ENCODE measurements around the gene BMS1. TPM values are rescaled to one million over a fixed set of nuclear protein-coding genes. Genes with fewer than 3 reads are reported as not detected.
A peak's percentile ranks its signal among the peaks of the same experiment; 100 is the strongest.
"Not testable (repeated sequence)": the region's sequence is repeated elsewhere in the genome, so short reads cannot be mapped to it uniquely, and the experiment has no call there.

BMS1 gene
- total RNA-seq, 2 experiments from 2014 or later, result 17.5 to 18.1 TPM

DNA sequence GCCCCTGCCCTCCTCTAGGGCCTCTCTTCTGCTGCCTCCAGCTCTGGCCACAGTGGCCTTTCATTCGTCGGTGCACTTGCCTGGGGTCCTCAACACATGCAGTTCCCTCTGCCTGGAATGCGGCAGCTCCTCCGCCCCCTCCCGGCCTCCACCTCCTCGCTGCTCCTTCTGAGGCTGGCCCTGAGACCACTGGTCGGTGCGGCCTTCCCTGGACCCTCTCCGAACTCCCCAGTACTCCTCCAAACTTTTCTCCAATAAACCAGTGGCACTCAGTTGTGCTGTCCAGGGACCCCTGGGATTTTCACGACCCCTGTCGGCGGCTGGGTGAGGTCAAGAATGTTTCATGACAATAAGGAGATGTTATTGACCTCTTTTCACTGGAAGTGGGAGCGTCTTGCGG lies 53.5 kb downstream of the BMS1 start:
- ChIA-PET POLR2A (no interaction called here), CTCF (no interaction called here)
- H3K4me1 Mint-ChIP-seq (ENCODE audit: low read depth), result peaks cover 2% of the 10 kb centered on the region
- no peaks in the 10 kb centered on the region for H3K9me3 Mint-ChIP-seq (ENCODE audit: insufficient read depth)
- no peak for ATAC-seq
- H3K4me3 Mint-ChIP-seq, result no peak overlapping the region
- no peak overlapping the region for H3K27ac Mint-ChIP-seq
- peaks cover 12% of the 10 kb centered on the region for H3K36me3 Mint-ChIP-seq (ENCODE audit: low read depth)
- DNase-seq, result no peak
- H3K27me3 Mint-ChIP-seq (ENCODE audit: low read depth), result peaks cover 16% of the 10 kb centered on the region

- peak overlapping the region; percentile 45 for H3K4me3 Mint-ChIP-seq
- ChIA-PET POLR2A (no interaction called here), CTCF (no interaction called here)
- peaks cover 5% of the 10 kb centered on the region for H3K36me3 Mint-ChIP-seq (ENCODE audit: low read depth)
- no peak for DNase-seq
- no peak overlapping the region for H3K27ac Mint-ChIP-seq
- no peak for ATAC-seq
- H3K27me3 Mint-ChIP-seq (ENCODE audit: low read depth), result peaks cover 16% of the 10 kb centered on the region
- H3K4me1 Mint-ChIP-seq (ENCODE audit: low read depth), result peaks cover 2% of the 10 kb centered on the region
- H3K9me3 Mint-ChIP-seq (ENCODE audit: insufficient read depth), result no peaks in the 10 kb centered on the region
Measured at GRCh38 chr10:42836771-42837468, 54.3 kb downstream of the BMS1 start.

DNA sequence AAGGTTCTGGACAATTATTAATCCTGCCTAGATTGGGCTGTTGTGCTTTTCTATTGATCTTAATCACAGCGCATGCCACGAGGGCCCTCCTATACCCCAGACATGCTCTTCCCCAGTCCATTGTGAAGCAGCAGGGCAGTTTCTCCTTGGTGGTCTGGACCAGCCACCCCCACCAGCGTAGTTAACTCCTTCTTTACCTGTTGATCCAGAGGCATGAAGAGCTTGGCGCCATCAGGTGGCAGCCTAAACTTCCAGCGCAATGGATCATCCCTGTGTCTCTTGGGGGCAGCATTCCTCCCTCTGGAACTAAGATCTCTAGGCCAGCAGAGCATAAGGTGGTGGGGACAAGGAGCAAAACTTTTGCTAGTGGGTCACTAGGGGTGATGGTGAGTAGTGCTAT lies 62.2 kb downstream of the BMS1 start:
- DNase-seq, ATAC-seq, POLR2A ChIA-PET: not testable (repeated sequence)

DNA sequence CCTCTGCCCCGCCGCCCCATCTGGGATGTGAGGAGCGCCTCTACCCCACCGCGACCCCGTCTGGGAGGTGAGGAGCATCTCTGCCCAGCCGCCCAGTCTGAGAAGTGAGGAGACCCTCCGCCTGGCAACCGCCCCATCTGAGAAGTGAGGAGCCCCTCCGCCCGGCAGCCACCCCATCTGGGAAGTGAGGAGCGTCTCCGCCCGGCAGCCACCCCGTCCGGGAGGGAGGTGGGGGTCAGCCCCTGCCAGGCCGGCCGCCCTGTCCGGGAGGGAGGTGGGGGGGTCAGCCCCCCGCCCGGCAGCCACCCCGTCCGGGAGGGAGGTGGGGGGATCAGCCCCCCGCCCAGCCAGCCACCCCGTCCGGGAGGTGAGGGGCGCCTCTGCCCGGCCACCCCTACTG lies 64.7 kb downstream of the BMS1 start:
- peaks cover 15% of the 10 kb centered on the region for H3K27me3 Mint-ChIP-seq (ENCODE audit: low read depth)
- H3K4me3 Mint-ChIP-seq; H3K36me3 Mint-ChIP-seq (ENCODE audit: low read depth); CTCF ChIA-PET; POLR2A ChIA-PET; H3K9me3 Mint-ChIP-seq (ENCODE audit: insufficient read depth); DNase-seq; ATAC-seq; H3K27ac Mint-ChIP-seq; H3K4me1 Mint-ChIP-seq (ENCODE audit: low read depth): not testable (repeated sequence)

More for the DNA sequence above, 62.2 kb downstream of the BMS1 start:
- H3K4me1 Mint-ChIP-seq (ENCODE audit: low read depth); H3K9me3 Mint-ChIP-seq (ENCODE audit: insufficient read depth); H3K36me3 Mint-ChIP-seq (ENCODE audit: low read depth); CTCF ChIA-PET; H3K4me3 Mint-ChIP-seq; H3K27ac Mint-ChIP-seq: not testable (repeated sequence)
- peaks cover 19% of the 10 kb centered on the region for H3K27me3 Mint-ChIP-seq (ENCODE audit: low read depth)

DNA sequence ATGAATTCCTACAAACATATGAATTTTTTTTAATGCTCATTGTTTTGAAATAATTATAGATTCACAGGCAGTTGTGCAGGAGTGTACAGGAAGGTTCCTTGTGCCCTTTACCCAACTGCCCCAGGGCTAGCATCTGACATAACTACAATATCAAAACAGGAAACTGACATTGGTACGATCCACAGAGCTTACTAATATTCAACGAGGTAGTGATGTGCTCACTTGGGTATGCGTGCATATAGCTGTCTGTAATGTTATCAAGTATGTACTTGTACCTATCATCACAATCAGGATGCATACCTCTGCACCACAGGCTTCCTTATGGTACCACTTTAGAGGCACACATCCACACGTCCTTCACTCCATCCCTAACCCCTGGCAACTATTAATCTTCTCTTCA lies 68.3 kb downstream of the BMS1 start:
- ChIA-PET CTCF (no interaction called here), POLR2A (no interaction called here)
- no peak for DNase-seq
- Mint-ChIP-seq H3K4me3 (no peak overlapping the region), H3K27me3 (ENCODE audit: low read depth) (peaks cover 19% of the 10 kb centered on the region), H3K4me1 (ENCODE audit: low read depth) (no peaks in the 10 kb centered on the region), H3K9me3 (ENCODE audit: insufficient read depth) (no peaks in the 10 kb centered on the region), H3K36me3 (ENCODE audit: low read depth) (no peaks in the 10 kb centered on the region), H3K27ac (no peak overlapping the region)
- ATAC-seq, result no peak

DNA sequence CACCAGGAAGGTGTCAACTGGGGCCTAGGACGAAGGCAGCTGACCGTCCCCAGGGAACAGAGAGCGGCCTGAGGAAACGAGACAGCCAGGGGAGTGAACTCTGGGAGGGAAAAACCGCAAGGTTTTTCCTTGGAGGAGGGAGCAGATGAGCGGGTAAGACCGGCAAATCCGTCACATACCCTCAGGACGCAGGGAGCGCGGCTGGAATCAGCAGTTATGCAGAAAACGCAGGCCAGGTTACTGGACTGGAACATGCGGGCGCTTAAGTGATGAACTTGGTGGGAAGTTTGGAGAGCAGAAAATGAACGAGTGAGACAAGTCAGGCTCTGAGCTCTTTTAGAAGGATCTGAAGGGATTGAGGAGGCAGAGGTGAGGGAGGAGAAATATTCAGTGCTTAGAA lies 76.7 kb downstream of the BMS1 start:
- DNase-seq (no peak), ATAC-seq (no peak)
- POLR2A ChIA-PET, result no interaction called here
- Mint-ChIP-seq H3K4me1 (ENCODE audit: low read depth) (no peaks in the 10 kb centered on the region), H3K9me3 (ENCODE audit: insufficient read depth) (no peaks in the 10 kb centered on the region), H3K36me3 (ENCODE audit: low read depth) (no peaks in the 10 kb centered on the region), H3K27ac (no peak overlapping the region), H3K27me3 (ENCODE audit: low read depth) (peaks cover 25% of the 10 kb centered on the region), H3K4me3 (no peak overlapping the region)
- CTCF ChIA-PET, result no interaction called here

DNA sequence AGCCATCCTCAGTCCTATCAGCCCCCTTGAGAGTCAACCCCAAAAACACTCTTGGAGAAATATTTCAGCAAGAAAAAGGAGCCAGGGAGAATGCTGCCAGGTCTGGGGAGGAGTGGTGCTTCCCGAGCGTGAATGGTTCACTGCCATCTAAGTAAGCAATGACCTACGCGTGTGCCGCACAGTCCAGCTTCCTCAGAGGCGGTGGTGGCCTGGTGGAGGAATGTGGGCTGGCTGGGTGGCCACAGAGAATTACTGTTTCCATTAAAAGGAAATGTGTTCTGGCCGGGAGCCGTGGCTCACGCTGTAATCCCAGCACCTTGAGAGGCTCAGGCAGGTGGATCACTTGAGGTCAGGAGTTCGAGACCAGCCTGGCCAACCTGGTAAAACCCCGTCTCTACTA lies 77.4 kb downstream of the BMS1 start:
- H3K4me1 Mint-ChIP-seq (ENCODE audit: low read depth); ATAC-seq; CTCF ChIA-PET; H3K4me3 Mint-ChIP-seq; POLR2A ChIA-PET; H3K27ac Mint-ChIP-seq; DNase-seq; H3K36me3 Mint-ChIP-seq (ENCODE audit: low read depth); H3K9me3 Mint-ChIP-seq (ENCODE audit: insufficient read depth): not testable (repeated sequence)
- peaks cover 26% of the 10 kb centered on the region for H3K27me3 Mint-ChIP-seq (ENCODE audit: low read depth)

DNA sequence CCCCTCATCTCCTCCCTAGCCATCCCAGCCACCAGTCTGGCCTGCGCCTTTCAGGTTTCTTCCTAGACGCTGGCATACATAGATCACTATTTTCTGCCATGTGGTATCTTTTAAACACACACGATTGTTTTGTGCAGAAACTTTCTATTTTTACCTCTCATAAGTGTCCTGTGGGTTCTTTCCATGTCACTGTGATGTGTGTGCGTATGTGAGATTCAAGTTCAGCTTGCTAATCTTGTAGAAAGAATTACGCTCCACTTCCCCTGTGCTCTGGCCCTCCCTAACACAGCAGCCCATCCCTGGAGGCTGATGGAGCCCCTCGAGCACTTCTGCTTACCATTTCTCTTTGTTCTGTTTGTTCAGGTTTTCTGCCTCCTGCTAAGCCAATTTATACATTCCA lies 80.2 kb downstream of the BMS1 start:
- H3K9me3 Mint-ChIP-seq (ENCODE audit: insufficient read depth); DNase-seq; POLR2A ChIA-PET; H3K4me3 Mint-ChIP-seq; H3K27ac Mint-ChIP-seq; H3K36me3 Mint-ChIP-seq (ENCODE audit: low read depth); H3K4me1 Mint-ChIP-seq (ENCODE audit: low read depth); CTCF ChIA-PET; ATAC-seq: not testable (repeated sequence)
- H3K27me3 Mint-ChIP-seq (ENCODE audit: low read depth), result peaks cover 37% of the 10 kb centered on the region

DNA sequence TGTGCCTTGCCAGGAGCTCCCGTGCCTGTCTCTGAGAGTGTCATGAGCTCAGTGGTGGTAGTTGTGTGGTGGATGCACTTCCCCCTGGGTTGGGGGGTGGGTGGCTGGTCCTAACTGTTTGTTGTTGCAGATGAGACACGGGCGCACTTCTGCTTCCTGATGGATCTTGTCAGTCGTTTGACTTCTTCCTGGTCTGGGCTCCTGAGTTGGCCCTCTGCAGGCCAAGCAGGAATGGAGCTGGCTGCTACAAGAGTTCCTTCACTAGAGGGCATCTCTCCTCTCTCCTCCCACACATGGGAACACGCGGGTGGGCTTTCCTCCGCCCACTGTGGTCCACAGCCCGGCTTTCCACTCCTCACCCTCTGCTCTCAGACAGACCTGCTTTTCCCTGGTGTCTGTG lies 82.0 kb downstream of the BMS1 start:
- ATAC-seq (no peak), DNase-seq (no peak)
- peaks cover 5% of the 10 kb centered on the region for H3K4me1 Mint-ChIP-seq (ENCODE audit: low read depth)
- no peaks in the 10 kb centered on the region for H3K9me3 Mint-ChIP-seq (ENCODE audit: insufficient read depth)
- CTCF ChIA-PET, result interaction anchor here (1.3 kb wide), 1 partner anchor 241 kb away, joined by 4 read pairs; no protein-coding TSS in a partner anchor
- POLR2A ChIA-PET, result no interaction called here
- no peak overlapping the region for H3K4me3 Mint-ChIP-seq
- no peaks in the 10 kb centered on the region for H3K36me3 Mint-ChIP-seq (ENCODE audit: low read depth)
- peaks cover 35% of the 10 kb centered on the region for H3K27me3 Mint-ChIP-seq (ENCODE audit: low read depth)
- H3K27ac Mint-ChIP-seq, result no peak overlapping the region

- no peak for ATAC-seq
- CTCF ChIA-PET, result interaction anchor here (0.6 kb wide), 1 partner anchor 339 kb away, joined by 3 read pairs; no protein-coding TSS in a partner anchor
- no peak overlapping the region for H3K4me3 Mint-ChIP-seq
Measured at GRCh38 chr10:42865716-42866114, 83.1 kb downstream of the BMS1 start.

GRCh38 chr10:42866115-42866995 lies 83.8 kb downstream of the BMS1 start:
- peak; percentile 60 for DNase-seq
- no peak overlapping the region for H3K27ac Mint-ChIP-seq
- no peaks in the 10 kb centered on the region for H3K9me3 Mint-ChIP-seq (ENCODE audit: insufficient read depth)
- peak; percentile 75 for ATAC-seq
- H3K4me1 Mint-ChIP-seq (ENCODE audit: low read depth), result peaks cover 5% of the 10 kb centered on the region
- POLR2A ChIA-PET, result no interaction called here
- H3K36me3 Mint-ChIP-seq (ENCODE audit: low read depth), result no peaks in the 10 kb centered on the region
- CTCF ChIA-PET, result interaction anchor here (0.6 kb wide), 1 partner anchor 339 kb away, joined by 3 read pairs; no protein-coding TSS in a partner anchor
- no peak overlapping the region for H3K4me3 Mint-ChIP-seq
- H3K27me3 Mint-ChIP-seq (ENCODE audit: low read depth), result peaks cover 35% of the 10 kb centered on the region

More at GRCh38 chr10:42865716-42866114, 83.1 kb downstream of the BMS1 start:
- H3K27me3 Mint-ChIP-seq (ENCODE audit: low read depth), result peaks cover 35% of the 10 kb centered on the region
- peaks cover 5% of the 10 kb centered on the region for H3K4me1 Mint-ChIP-seq (ENCODE audit: low read depth)
- H3K36me3 Mint-ChIP-seq (ENCODE audit: low read depth), result no peaks in the 10 kb centered on the region
- H3K27ac Mint-ChIP-seq, result no peak overlapping the region
- POLR2A ChIA-PET, result no interaction called here
- no peak for DNase-seq
- no peaks in the 10 kb centered on the region for H3K9me3 Mint-ChIP-seq (ENCODE audit: insufficient read depth)

DNA sequence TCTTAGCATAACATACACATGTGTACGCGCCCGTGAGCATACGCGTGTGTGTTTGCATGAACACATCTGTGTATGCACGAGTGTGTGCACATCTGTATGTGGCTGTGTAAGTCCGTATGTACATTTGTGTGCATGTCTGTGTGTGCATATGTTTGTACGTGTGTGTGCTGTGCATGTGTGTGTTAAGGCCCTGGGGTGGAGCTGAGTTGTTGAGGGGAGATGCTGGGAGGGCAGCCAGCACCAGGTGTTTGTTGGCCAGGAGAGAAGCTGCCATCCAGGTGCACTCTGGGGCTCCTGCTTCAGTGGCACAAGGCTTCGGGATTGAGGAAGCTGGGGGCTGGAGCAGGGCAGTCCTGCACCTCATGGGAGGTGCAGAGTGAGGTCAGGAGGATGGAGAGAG lies 85.0 kb downstream of the BMS1 start:
- no peaks in the 10 kb centered on the region for H3K9me3 Mint-ChIP-seq (ENCODE audit: insufficient read depth)
- CTCF ChIA-PET, result no interaction called here
- H3K4me3 Mint-ChIP-seq, result no peak overlapping the region
- DNase-seq, result no peak
- no peak for ATAC-seq
- no peak overlapping the region for H3K27ac Mint-ChIP-seq
- H3K27me3 Mint-ChIP-seq (ENCODE audit: low read depth), result peaks cover 32% of the 10 kb centered on the region
- H3K4me1 Mint-ChIP-seq (ENCODE audit: low read depth), result peaks cover 5% of the 10 kb centered on the region
- POLR2A ChIA-PET, result no interaction called here
- H3K36me3 Mint-ChIP-seq (ENCODE audit: low read depth), result no peaks in the 10 kb centered on the region

Measured in activated CD8-positive, alpha-beta T cell treated with anti-CD3 and anti-CD28 coated beads, Interleukin-2, amount 10 ng/mL, durations not matched to agents 7 days and 5 days (primary cell).